H1 (cell line): ENCODE results near the gene ASH1L.
"Not testable (repeated sequence)": the region's sequence is repeated elsewhere in the genome, so short reads cannot be mapped to it uniquely, and the experiment has no call there.

Source experiments
- RAD21 ChIP-seq, 2 experiments: IDR thresholded peaks in 1 of 2; conservative IDR thresholded peaks in 1 of 2; 2 replicates each; pipeline ENCODE4 v1.6.1; 2011; ENCODE audit warnings: low read depth in 2 of 2, low read length in 2 of 2, improper control_type of control experiment in 1 of 2, inconsistent platforms in 1 of 2, mild to moderate bottlenecking in 1 of 2, moderate library complexity in 1 of 2
- SP1 ChIP-seq: IDR thresholded peaks from 2 replicates; pipeline ENCODE4 v1.6.1; 2011; ENCODE audit warnings: low read depth, low read length
- ZNF274 ChIP-seq: IDR thresholded peaks from 2 replicates; pipeline ENCODE4 v1.7.0; 2012; ENCODE audit warnings: low read length, borderline replicate concordance; ENCODE audit errors: extremely low read depth

- not testable (repeated sequence) for TF ChIP-seq RAD21 (IDR thresholded peaks at IDR 0.05 in 1 of 2, conservative IDR thresholded peaks at IDR 0.05 in 1 of 2; ENCODE audit: low read depth in 2 of 2, low read length in 2 of 2); ZNF274; SP1
These were observed 21.2 kb upstream of the ASH1L start for GRCh38 chr1:155583846-155584245.
